H9 (cell line): ENCODE results near the gene DHRS9. TPM values are rescaled to one million over a fixed set of nuclear protein-coding genes. Genes with fewer than 3 reads are reported as not detected.

Experiments used
- DNase-seq: peaks from one replicate; pipeline ENCODE4 v3.0.0-alpha.2; 2017
- H2AFZ ChIP-seq: one replicate; pipeline ENCODE4 v1.6.1; 2013; ENCODE audit warnings: mild to moderate bottlenecking, low read length, control low read depth, moderate library complexity
- H2AK5ac ChIP-seq: 2 replicates; pipeline ENCODE4 v1.6.1; 2013; ENCODE audit warnings: low read length, control low read depth, mixed read lengths; ENCODE audit not compliant: insufficient read length
- H2BK120ac ChIP-seq: one replicate; pipeline ENCODE4 v1.6.1; 2013; ENCODE audit warnings: low read depth, mild to moderate bottlenecking, low read length, control low read depth, inconsistent platforms; ENCODE audit not compliant: poor library complexity, severe bottlenecking
- H2BK12ac ChIP-seq: 2 replicates; pipeline ENCODE4 v1.6.1; 2013; ENCODE audit warnings: low read length, control low read depth, mixed read lengths, low read depth; ENCODE audit not compliant: insufficient read length
- H2BK15ac ChIP-seq: 2 replicates; pipeline ENCODE4 v1.6.1; 2013; ENCODE audit warnings: low read depth, low read length, control low read depth
- H2BK20ac ChIP-seq: one replicate; pipeline ENCODE4 v1.6.1; 2013; ENCODE audit warnings: low read depth, mild to moderate bottlenecking, low read length, control low read depth, inconsistent platforms; ENCODE audit not compliant: poor library complexity, severe bottlenecking
- H2BK5ac ChIP-seq: 2 replicates; pipeline ENCODE4 v1.6.1; 2013; ENCODE audit warnings: low read length, control low read depth, mixed read lengths; ENCODE audit not compliant: insufficient read length
- H3K14ac ChIP-seq: 2 replicates; pipeline ENCODE4 v1.6.1; 2013; ENCODE audit warnings: low read length, control low read depth; ENCODE audit not compliant: insufficient read depth
- H3K18ac ChIP-seq: 2 replicates; pipeline ENCODE4 v1.6.1; 2013; ENCODE audit warnings: low read depth, mild to moderate bottlenecking, mixed read lengths, low read length, control low read depth; ENCODE audit not compliant: insufficient read length
- H3K23ac ChIP-seq: 2 replicates; pipeline ENCODE4 v1.6.1; 2013; ENCODE audit warnings: low read length, control low read depth, mixed read lengths, low read depth; ENCODE audit not compliant: insufficient read length
- H3K23me2 ChIP-seq: 2 replicates; pipeline ENCODE4 v1.6.1; 2013; ENCODE audit warnings: low read depth, mild to moderate bottlenecking, mixed read lengths, low read length, control low read depth; ENCODE audit not compliant: insufficient read length, poor library complexity, severe bottlenecking
- H3K27ac ChIP-seq: 2 replicates; pipeline ENCODE4 v1.5.1; 2013; ENCODE audit warnings: low read length, control low read depth, mixed read lengths, low read depth; ENCODE audit not compliant: insufficient read length
- H3K27me3 ChIP-seq: 2 replicates; pipeline ENCODE4 v1.6.1; 2013; ENCODE audit warnings: low read length, control low read depth, inconsistent platforms; ENCODE audit not compliant: insufficient read depth
- H3K4ac ChIP-seq: 2 replicates; pipeline ENCODE4 v1.6.1; 2013; ENCODE audit warnings: low read depth, mild to moderate bottlenecking, control low read depth, inconsistent platforms, low read length, moderate library complexity
- H3K4me1 ChIP-seq: 2 replicates; pipeline ENCODE4 v1.6.1; 2013; ENCODE audit warnings: low read length, control low read depth, inconsistent platforms; ENCODE audit not compliant: insufficient read depth
- H3K4me2 ChIP-seq: 2 replicates; pipeline ENCODE4 v1.6.1; 2013; ENCODE audit warnings: low read length, control low read depth, mixed read lengths; ENCODE audit not compliant: insufficient read length, insufficient read depth
- H3K56ac ChIP-seq: 2 replicates; pipeline ENCODE4 v1.6.1; 2013; ENCODE audit warnings: low read depth, mild to moderate bottlenecking, mixed read lengths, low read length, control low read depth; ENCODE audit not compliant: insufficient read length
- H3K79me1 ChIP-seq: 2 replicates; pipeline ENCODE4 v1.6.1; 2013; ENCODE audit warnings: low read depth, mild to moderate bottlenecking, moderate library complexity, low read length, control low read depth, inconsistent platforms; ENCODE audit not compliant: insufficient read depth, poor library complexity, severe bottlenecking
- H3K79me2 ChIP-seq: 2 replicates; pipeline ENCODE4 v1.6.1; 2013; ENCODE audit warnings: low read length, control low read depth, inconsistent platforms; ENCODE audit not compliant: insufficient read depth
- H3K9ac ChIP-seq: 2 replicates; pipeline ENCODE4 v1.6.1; 2013; ENCODE audit warnings: low read length, control low read depth, mixed read lengths; ENCODE audit not compliant: insufficient read length; ENCODE audit errors: extremely low read depth
- H3K9me3 ChIP-seq: one replicate; pipeline ENCODE4 v1.6.1; 2013; ENCODE audit warnings: low read depth, low read length, inconsistent platforms; ENCODE audit not compliant: control insufficient read depth
- H3T11ph ChIP-seq: one replicate; pipeline ENCODE4 v1.6.1; 2013; ENCODE audit warnings: mild to moderate bottlenecking, low read length, control low read depth, inconsistent platforms
- H4K20me1 ChIP-seq: one replicate; pipeline ENCODE4 v1.6.1; 2013; ENCODE audit not compliant: control insufficient read depth, insufficient read length, insufficient read depth
- H4K5ac ChIP-seq: 2 replicates; pipeline ENCODE4 v1.6.1; 2013; ENCODE audit warnings: low read depth, mild to moderate bottlenecking, mixed read lengths, low read length, control low read depth; ENCODE audit not compliant: insufficient read length
- H4K8ac ChIP-seq: replicated peaks from 2 replicates; pipeline ENCODE4 v1.6.1; 2013; ENCODE audit warnings: low read length, control low read depth, mixed read lengths, low read depth; ENCODE audit not compliant: insufficient read length
- H4K91ac ChIP-seq: 2 replicates; pipeline ENCODE4 v1.6.1; 2013; ENCODE audit warnings: low read depth, mild to moderate bottlenecking, moderate library complexity, mixed read lengths, low read length, control low read depth; ENCODE audit not compliant: insufficient read length
- H3K27ac Mint-ChIP-seq, 3 experiments: 2 replicates in 2 of 3; 3 replicates in 1 of 3; pipeline ENCODE4 v1.8.0; 2020 to 2021; ENCODE audit warnings: mixed read lengths in 3 of 3, mild to moderate bottlenecking in 1 of 3, moderate library complexity in 1 of 3
- H3K27me3 Mint-ChIP-seq: 2 replicates; pipeline ENCODE4 v1.8.0; 2021; ENCODE audit warnings: low read depth, mild to moderate bottlenecking, moderate library complexity, mixed read lengths
- H3K36me3 Mint-ChIP-seq, 3 experiments: 2 replicates in 2 of 3; 3 replicates in 1 of 3; pipeline ENCODE4 v1.8.0; 2020 to 2021; ENCODE audit warnings: low read depth in 3 of 3, mixed read lengths in 3 of 3; ENCODE audit not compliant: insufficient read depth in 1 of 3
- H3K4me1 Mint-ChIP-seq, 2 experiments: 2 replicates each; pipeline ENCODE4 v1.8.0; 2020; ENCODE audit warnings: mixed read lengths in 2 of 2
- H3K4me3 Mint-ChIP-seq, 2 experiments: 2 replicates in 1 of 2; 3 replicates in 1 of 2; pipeline ENCODE4 v1.8.0; 2020 to 2021; ENCODE audit warnings: mild to moderate bottlenecking in 2 of 2, mixed read lengths in 2 of 2, moderate library complexity in 1 of 2
- H3K9me3 Mint-ChIP-seq, 2 experiments: 2 replicates in 1 of 2; 3 replicates in 1 of 2; pipeline ENCODE4 v1.8.0; 2020; ENCODE audit warnings: mild to moderate bottlenecking in 2 of 2, mixed read lengths in 2 of 2, moderate library complexity in 1 of 2
- CTCF ChIP-seq: fragments of 200-600 bp; sonication (generic); conservative IDR thresholded peaks from 3 replicates; pipeline ENCODE4 v1.8.0; 2021; ENCODE audit warnings: antibody characterized with exemption, mild to moderate bottlenecking
- WGBS: extraction: QIAGEN DNeasy Blood & Tissue Kit; methylation state at CpG from one replicate; pipeline ENCODE4 v1.1.7; 2013; ENCODE audit warnings: missing lambda C conversion rate, low lambda C conversion rate, mixed read lengths; ENCODE audit not compliant: insufficient read length; ENCODE audit errors: extremely low coverage; 5-methylcytosine and 5-hydroxymethylcytosine counted together
- total RNA-seq: library from RNA; stranded (reverse); gene quantifications from 2 replicates; pipeline ENCODE4 v1.2.1, GENCODE V29; 2021

The DHRS9 gene
- total RNA-seq, 1 experiment from 2014 or later: not detected

- no peak overlapping the region for H3K9ac ChIP-seq
- H3K27me3 ChIP-seq: no peaks in the 10 kb centered on the region
- H2AFZ ChIP-seq: no peak overlapping the region
- peaks cover under 1 to 7% (median 7%) of the 10 kb centered on the region in 3 experiments; a peak in 4 of 7 replicates for H3K36me3 Mint-ChIP-seq
- H3K18ac ChIP-seq: no peak overlapping the region
- no peaks in the 10 kb centered on the region for H3K4me1 Mint-ChIP-seq
- H4K8ac ChIP-seq: no peak overlapping the region
- no peak overlapping the region for H3K27ac Mint-ChIP-seq
- no peak overlapping the region for H3K27ac ChIP-seq
- H3K79me1 ChIP-seq: no peaks in the 10 kb centered on the region
- no peak overlapping the region for H4K91ac ChIP-seq
- H2BK120ac ChIP-seq: no peak overlapping the region
- H3K4me2 ChIP-seq: no peak overlapping the region
- H2BK20ac ChIP-seq: no peak overlapping the region
- no peak overlapping the region for H3K4ac ChIP-seq
- H3K23ac ChIP-seq: no peak overlapping the region
- no peaks in the 10 kb centered on the region for H3K79me2 ChIP-seq
- no peak for DNase-seq
- no peaks in the 10 kb centered on the region for H3K23me2 ChIP-seq
- H2BK5ac ChIP-seq: no peak overlapping the region
- H3K27me3 Mint-ChIP-seq: peaks cover 2% of the 10 kb centered on the region; the same call in 1 of the 2 replicates
- no peak overlapping the region for H2BK12ac ChIP-seq
- H3K9me3 ChIP-seq: no peaks in the 10 kb centered on the region
- no peak overlapping the region for H3K56ac ChIP-seq
- no peak overlapping the region for H2AK5ac ChIP-seq
- peaks cover 9 to 12% of the 10 kb centered on the region in 2 experiments; a peak in 4 of 5 replicates for H3K9me3 Mint-ChIP-seq
- H4K5ac ChIP-seq: no peak overlapping the region
- H3K4me1 ChIP-seq: no peaks in the 10 kb centered on the region
- no peaks in the 10 kb centered on the region for H4K20me1 ChIP-seq
- H3T11ph ChIP-seq: no peak overlapping the region
- TF ChIP-seq CTCF: no peak
- no peak overlapping the region for H3K4me3 Mint-ChIP-seq
- WGBS: no CpG with 5 or more reads among the region's 3 CpGs
- H3K14ac ChIP-seq: no peak overlapping the region
- H2BK15ac ChIP-seq: no peak overlapping the region
Observed at GRCh38 chr2:169049142-169049541, 20.2 kb upstream of the DHRS9 start.
